C4-2B (cell line): ENCODE measurements around the gene CENPN.

Experiments used
- CTCF ChIP-seq: fragments of 450-650 bp; conservative IDR thresholded peaks from 2 replicates; pipeline ENCODE4 v1.5.1; 2017; ENCODE audit warnings: mild to moderate bottlenecking
- ZFX ChIP-seq: fragments of 450-650 bp; IDR thresholded peaks from 2 replicates; pipeline ENCODE4 v1.6.1; 2017

GRCh38 chr16:81018496-81018895 lies 11.5 kb downstream of the CENPN start:
- TF ChIP-seq CTCF (no peak), ZFX (no peak)
